ENCODE results near the gene TMEM212. TPM values are rescaled to one million over a fixed set of nuclear protein-coding genes. Genes with fewer than 3 reads are reported as not detected.

The TMEM212 gene
- total RNA-seq, 2 experiments from 2014 or later: not detected

GRCh38 chr3:171827836-171828458, 15.2 kb upstream of the TMEM212 start:
- no peak for TF ChIP-seq CTCF (IDR thresholded peaks at IDR 0.05)
- H3K4me1 Mint-ChIP-seq (ENCODE audit: low read depth): no peaks in the 10 kb centered on the region
- no peak overlapping the region for H3K27ac Mint-ChIP-seq
- intact Hi-C loops (cut with DNase I, micrococcal nuclease): loop anchor here in 1 of 2 experiments (10.0 kb wide), 1 partner anchor 517 kb away; no protein-coding TSS in a partner anchor
- Histone ChIP-seq H3K36me3 (ENCODE audit: insufficient read depth, low read length) (no peaks in the 10 kb centered on the region), H3K4me3 (ENCODE audit: low read length) (no peak overlapping the region), H3K9me3 (ENCODE audit: control insufficient read depth in 1 of 2, insufficient read depth in 1 of 2, low read length in 2 of 2) (no peaks in the 10 kb centered on the region), H3K27me3 (ENCODE audit: control insufficient read depth in 1 of 2, insufficient read depth in 2 of 2, low read length in 2 of 2) (no peaks in the 10 kb centered on the region), H3K4me1 (ENCODE audit: insufficient read depth, low read length) (peaks cover 13% of the 10 kb centered on the region), H3K27ac (ENCODE audit: low read depth in 1 of 2, low read length in 2 of 2) (no peak overlapping the region)
- H3K9me3 Mint-ChIP-seq: no peaks in the 10 kb centered on the region
- DNase-seq (peak in 1 of 14 experiments; percentile 18), ATAC-seq (ENCODE audit: poor library complexity) (no peak)
- no peaks in the 10 kb centered on the region for H3K36me3 Mint-ChIP-seq (ENCODE audit: low read depth)
- peaks cover 8% of the 10 kb centered on the region for H3K27me3 Mint-ChIP-seq
- ChIA-PET POLR2A (no interaction called here), CTCF (no interaction called here)
- no peak overlapping the region for H3K4me3 Mint-ChIP-seq

GRCh38 chr3:171828902-171829770, 14.0 kb upstream of the TMEM212 start:
- no peaks in the 10 kb centered on the region for H3K36me3 Mint-ChIP-seq (ENCODE audit: low read depth)
- TF ChIP-seq CTCF (IDR thresholded peaks at IDR 0.05): no peak
- H3K4me1 Mint-ChIP-seq (ENCODE audit: low read depth): no peaks in the 10 kb centered on the region
- no peak overlapping the region for H3K27ac Mint-ChIP-seq
- intact Hi-C loops (cut with DNase I, micrococcal nuclease): loop anchor here in 1 of 2 experiments (10.0 kb wide), 1 partner anchor 516 kb away; no protein-coding TSS in a partner anchor
- peaks cover 4% of the 10 kb centered on the region for H3K27me3 Mint-ChIP-seq
- DNase-seq (peak in 1 of 14 experiments; percentile 23), ATAC-seq (ENCODE audit: poor library complexity) (no peak)
- Histone ChIP-seq H3K4me1 (ENCODE audit: insufficient read depth, low read length) (peaks cover 13% of the 10 kb centered on the region), H3K9me3 (ENCODE audit: control insufficient read depth in 1 of 2, insufficient read depth in 1 of 2, low read length in 2 of 2) (no peaks in the 10 kb centered on the region), H3K27me3 (ENCODE audit: control insufficient read depth in 1 of 2, insufficient read depth in 2 of 2, low read length in 2 of 2) (no peaks in the 10 kb centered on the region), H3K27ac (ENCODE audit: low read depth in 1 of 2, low read length in 2 of 2) (no peak overlapping the region), H3K36me3 (ENCODE audit: insufficient read depth, low read length) (no peaks in the 10 kb centered on the region), H3K4me3 (ENCODE audit: low read length) (no peak overlapping the region)
- ChIA-PET CTCF (no interaction called here), POLR2A (no interaction called here)
- H3K4me3 Mint-ChIP-seq: no peak overlapping the region
- no peaks in the 10 kb centered on the region for H3K9me3 Mint-ChIP-seq

GRCh38 chr3:171829841-171830517, 13.2 kb upstream of the TMEM212 start:
- Histone ChIP-seq H3K27me3 (ENCODE audit: control insufficient read depth in 1 of 2, insufficient read depth in 2 of 2, low read length in 2 of 2) (no peaks in the 10 kb centered on the region), H3K27ac (ENCODE audit: low read depth in 1 of 2, low read length in 2 of 2) (no peak overlapping the region), H3K4me1 (ENCODE audit: insufficient read depth, low read length) (peaks cover 13% of the 10 kb centered on the region), H3K9me3 (ENCODE audit: control insufficient read depth in 1 of 2, insufficient read depth in 1 of 2, low read length in 2 of 2) (no peaks in the 10 kb centered on the region), H3K36me3 (ENCODE audit: insufficient read depth, low read length) (no peaks in the 10 kb centered on the region), H3K4me3 (ENCODE audit: low read length) (no peak overlapping the region)
- ATAC-seq (ENCODE audit: poor library complexity) (no peak), DNase-seq (peak in 2 of 14 experiments; percentile 32 to 36)
- intact Hi-C loops (cut with DNase I, micrococcal nuclease): loop anchor here in 1 of 2 experiments (10.0 kb wide), 1 partner anchor 515 kb away; no protein-coding TSS in a partner anchor
- ChIA-PET POLR2A (no interaction called here), CTCF (no interaction called here)
- H3K4me3 Mint-ChIP-seq: no peak overlapping the region
- no peak for TF ChIP-seq CTCF (IDR thresholded peaks at IDR 0.05)
- no peaks in the 10 kb centered on the region for H3K4me1 Mint-ChIP-seq (ENCODE audit: low read depth)
- no peaks in the 10 kb centered on the region for H3K9me3 Mint-ChIP-seq
- H3K27me3 Mint-ChIP-seq: peaks cover 4% of the 10 kb centered on the region
- no peaks in the 10 kb centered on the region for H3K36me3 Mint-ChIP-seq (ENCODE audit: low read depth)
- no peak overlapping the region for H3K27ac Mint-ChIP-seq

Measured in CD4-positive, alpha-beta T cell (primary cell).